ENCODE measurements around the gene LMO7. TPM values are rescaled to one million over a fixed set of nuclear protein-coding genes. Genes with fewer than 3 reads are reported as not detected.
"Not testable (repeated sequence)": the region's sequence is repeated elsewhere in the genome, so short reads cannot be mapped to it uniquely, and the experiment has no call there.

LMO7 gene
- total RNA-seq, 4 donors from 2014 or later = 60.5 to 108 (median 75.6) TPM

GRCh38 chr13:75787249-75787928, 151.3 kb downstream of the LMO7 start:
- DNase-seq (ENCODE audit: low spot score in 2 of 2) = no peak
- intact Hi-C loops (cut with DNase I; ENCODE audit: low total_unique reads) = no loop called here
- H3K4me3 ChIP-seq (ENCODE audit: low read depth, poor library complexity, severe bottlenecking) = no peak overlapping the region
- TF ChIP-seq CTCF (IDR thresholded peaks at IDR 0.05) = no peak
- TF ChIP-seq POLR2A (IDR thresholded peaks at IDR 0.05) = no peak
- 78 to 79% methylated on average over 7 of the region's 7 CpGs for WGBS, 2 donors

- TF ChIP-seq POLR2A (IDR thresholded peaks at IDR 0.05) (no peak), CTCF (IDR thresholded peaks at IDR 0.05) (no peak)
- H3K4me3 ChIP-seq (ENCODE audit: low read depth, poor library complexity, severe bottlenecking) = no peak overlapping the region
- 52 to 56% methylated on average over 3 of the region's 3 CpGs for WGBS, 2 donors
- intact Hi-C loops (cut with DNase I; ENCODE audit: low total_unique reads) = no loop called here
- no peak for DNase-seq (ENCODE audit: low spot score in 2 of 2)
Measured at GRCh38 chr13:75788481-75788981, 152.4 kb downstream of the LMO7 start.

GRCh38 chr13:75789451-75790197, 153.5 kb downstream of the LMO7 start:
- DNase-seq (ENCODE audit: low spot score in 2 of 2) = no peak
- H3K4me3 ChIP-seq (ENCODE audit: low read depth, poor library complexity, severe bottlenecking) = no peak overlapping the region
- intact Hi-C loops (cut with DNase I; ENCODE audit: low total_unique reads) = no loop called here
- TF ChIP-seq POLR2A (IDR thresholded peaks at IDR 0.05) = no peak
- no peak for TF ChIP-seq CTCF (IDR thresholded peaks at IDR 0.05)
- WGBS, 2 donors = 76 to 78% methylated on average over 9 of the region's 9 CpGs

GRCh38 chr13:75790198-75790970, 154.3 kb downstream of the LMO7 start:
- TF ChIP-seq CTCF (IDR thresholded peaks at IDR 0.05) (no peak), POLR2A (IDR thresholded peaks at IDR 0.05) (no peak)
- intact Hi-C loops (cut with DNase I; ENCODE audit: low total_unique reads) = no loop called here
- DNase-seq (ENCODE audit: low spot score in 2 of 2) = no peak
- 96 to 99% methylated on average over 4 of the region's 4 CpGs for WGBS, 2 donors
- H3K4me3 ChIP-seq (ENCODE audit: low read depth, poor library complexity, severe bottlenecking) = no peak overlapping the region

GRCh38 chr13:75792526-75793187, 156.5 kb downstream of the LMO7 start:
- WGBS, 2 donors = 87 to 92% methylated on average over 3 of the region's 3 CpGs
- TF ChIP-seq CTCF (IDR thresholded peaks at IDR 0.05) (no peak), POLR2A (IDR thresholded peaks at IDR 0.05) (no peak)
- no peak overlapping the region for H3K4me3 ChIP-seq (ENCODE audit: low read depth, poor library complexity, severe bottlenecking)
- no peak for DNase-seq (ENCODE audit: low spot score in 2 of 2)
- intact Hi-C loops (cut with DNase I; ENCODE audit: low total_unique reads) = no loop called here

- H3K4me3 ChIP-seq (ENCODE audit: low read depth, poor library complexity, severe bottlenecking); intact Hi-C loops (cut with DNase I; ENCODE audit: low total_unique reads); DNase-seq (ENCODE audit: low spot score in 2 of 2): not testable (repeated sequence)
- WGBS, 2 donors = 94 to 96% methylated on average over 9 of the region's 9 CpGs
Measured at GRCh38 chr13:75793188-75793567, 157.0 kb downstream of the LMO7 start.
